GM18870 (cell line): ENCODE data around the gene DDHD1.

ENCODE experiments used
- ATAC-seq: cut with Tn5 transposase; IDR thresholded peaks from one replicate; pipeline ENCODE4 v1.9.1; 2021; ENCODE audit warnings: moderate library complexity; ENCODE audit not compliant: unreplicated experiment

Gene DDHD1

GRCh38 chr14:53001787-53002378 lies 151.2 kb downstream of the DDHD1 start:
- no peak for ATAC-seq

- no peak for ATAC-seq
These were observed 154.6 kb downstream of the DDHD1 start for GRCh38 chr14:52998376-52999015.

- ATAC-seq: no peak
These were observed 156.6 kb downstream of the DDHD1 start for GRCh38 chr14:52996493-52996892.

- ATAC-seq: no peak
These were observed 157.1 kb downstream of the DDHD1 start for GRCh38 chr14:52995998-52996397.

- no peak for ATAC-seq
These were observed 160.8 kb downstream of the DDHD1 start for GRCh38 chr14:52992236-52992870.

- no peak for ATAC-seq
These were observed 165.0 kb downstream of the DDHD1 start for GRCh38 chr14:52988139-52988538.

- ATAC-seq: no peak
These were observed 165.6 kb downstream of the DDHD1 start for GRCh38 chr14:52987514-52987913.

GRCh38 chr14:52987042-52987441 lies 166.1 kb downstream of the DDHD1 start:
- ATAC-seq: no peak
